ENCODE measurements around the gene WDR27. TPM values are rescaled to one million over a fixed set of nuclear protein-coding genes. Genes with fewer than 3 reads are reported as not detected.

WDR27 gene
- total and polyA plus RNA-seq, 11 donors = 2.2 to 12.3 (median 5.7) TPM

GRCh38 chr6:169620171-169621130 is 81.4 kb downstream of the WDR27 start:
- no peak for ATAC-seq
- Histone ChIP-seq H3K4me1 (no peaks in the 10 kb centered on the region), H3K9me3 (peaks cover 0 to 6% (median 0%) of the 10 kb centered on the region in 12 donors), H3K36me3 (peaks cover 0 to 5% (median 0%) of the 10 kb centered on the region in 9 donors), H3K27me3 (no peaks in the 10 kb centered on the region), H3K27ac (no peak overlapping the region), H3K4me3 (no peak overlapping the region)
- DNase-seq = no peak
- TF ChIP-seq, protein P1, sequence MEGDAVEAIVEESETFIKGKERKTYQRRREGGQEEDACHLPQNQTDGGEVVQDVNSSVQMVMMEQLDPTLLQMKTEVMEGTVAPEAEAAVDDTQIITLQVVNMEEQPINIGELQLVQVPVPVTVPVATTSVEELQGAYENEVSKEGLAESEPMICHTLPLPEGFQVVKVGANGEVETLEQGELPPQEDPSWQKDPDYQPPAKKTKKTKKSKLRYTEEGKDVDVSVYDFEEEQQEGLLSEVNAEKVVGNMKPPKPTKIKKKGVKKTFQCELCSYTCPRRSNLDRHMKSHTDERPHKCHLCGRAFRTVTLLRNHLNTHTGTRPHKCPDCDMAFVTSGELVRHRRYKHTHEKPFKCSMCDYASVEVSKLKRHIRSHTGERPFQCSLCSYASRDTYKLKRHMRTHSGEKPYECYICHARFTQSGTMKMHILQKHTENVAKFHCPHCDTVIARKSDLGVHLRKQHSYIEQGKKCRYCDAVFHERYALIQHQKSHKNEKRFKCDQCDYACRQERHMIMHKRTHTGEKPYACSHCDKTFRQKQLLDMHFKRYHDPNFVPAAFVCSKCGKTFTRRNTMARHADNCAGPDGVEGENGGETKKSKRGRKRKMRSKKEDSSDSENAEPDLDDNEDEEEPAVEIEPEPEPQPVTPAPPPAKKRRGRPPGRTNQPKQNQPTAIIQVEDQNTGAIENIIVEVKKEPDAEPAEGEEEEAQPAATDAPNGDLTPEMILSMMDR (IDR thresholded peaks at IDR 0.05) = no peak
- no peak for TF ChIP-seq POLR2A (IDR thresholded peaks at IDR 0.05)
- WGBS, 4 donors = 85 to 90% (median 88%) methylated on average over 10 of the region's 10 CpGs
- intact Hi-C loops (cut with DNase I) = no loop called here

- Histone ChIP-seq H3K4me1 (no peaks in the 10 kb centered on the region), H3K9me3 (peaks cover 0 to 6% (median 0%) of the 10 kb centered on the region in 12 donors), H3K27ac (no peak overlapping the region), H3K4me3 (no peak overlapping the region), H3K27me3 (no peaks in the 10 kb centered on the region), H3K36me3 (peaks cover 0 to 5% (median 0%) of the 10 kb centered on the region in 9 donors)
- WGBS, 4 donors = 89 to 94% (median 91%) methylated on average over 1 of the region's 1 CpG
- TF ChIP-seq POLR2A (IDR thresholded peaks at IDR 0.05) = no peak
- TF ChIP-seq, protein P1 (IDR thresholded peaks at IDR 0.05) = no peak
- ATAC-seq (no peak), DNase-seq (no peak)
- intact Hi-C loops (cut with DNase I) = no loop called here
Observed at GRCh38 chr6:169619650-169620049, 82.2 kb downstream of the WDR27 start.

DNA sequence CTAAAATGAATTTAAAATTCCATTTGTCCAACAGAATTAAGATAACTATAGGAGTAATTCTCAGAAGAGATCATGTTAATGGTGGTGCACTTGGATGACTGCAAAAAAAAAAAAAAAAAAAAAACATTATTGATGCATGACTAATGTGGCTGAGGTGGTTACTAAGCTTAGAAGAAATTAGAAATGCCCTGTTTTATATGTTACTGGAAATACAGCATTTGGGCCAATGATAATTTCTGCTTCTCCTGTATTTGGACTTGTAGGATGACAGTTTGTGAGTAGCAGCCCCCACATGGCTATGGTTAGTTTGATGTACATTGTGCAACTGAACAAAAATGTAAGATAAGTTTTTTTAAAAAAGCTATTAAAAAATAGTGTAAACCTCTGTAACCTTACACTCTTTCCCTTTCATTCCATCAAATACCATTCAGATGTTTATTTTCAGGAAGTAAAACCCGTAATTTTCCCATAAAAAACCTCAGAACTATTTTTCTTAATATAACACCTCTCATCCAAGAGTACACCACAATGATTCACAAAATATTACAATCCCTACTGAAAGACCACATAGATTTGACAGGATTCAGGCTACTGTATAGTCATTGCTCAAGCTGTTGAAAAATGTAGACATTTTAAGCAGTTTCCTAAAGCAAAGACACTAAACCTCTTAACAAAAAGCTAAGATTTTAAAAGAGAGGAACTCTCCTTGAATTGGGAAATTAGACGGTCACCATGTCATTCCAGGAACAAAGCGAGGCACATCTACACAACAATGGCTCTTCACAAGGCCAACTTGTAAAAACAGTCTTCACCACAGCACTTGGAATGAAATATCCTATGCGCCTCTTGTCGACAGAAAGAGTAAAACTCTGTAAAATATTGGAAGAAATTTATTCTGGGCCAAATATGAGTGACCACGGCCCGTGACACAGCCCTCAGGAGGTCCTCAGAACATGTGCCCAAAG is 83.0 kb downstream of the WDR27 start:
- no peak for TF ChIP-seq POLR2A (IDR thresholded peaks at IDR 0.05)
- TF ChIP-seq, protein P1 (IDR thresholded peaks at IDR 0.05) = no peak
- H3K36me3 ChIP-seq = no peaks in the 10 kb centered on the region
- no peak overlapping the region for H3K4me3 ChIP-seq
- H3K27me3 ChIP-seq = no peaks in the 10 kb centered on the region
- DNase-seq (no peak), ATAC-seq (no peak)
- WGBS, 4 donors = 86 to 88% (median 87%) methylated on average over 7 of the region's 7 CpGs
- H3K27ac ChIP-seq = no peak overlapping the region
- intact Hi-C loops (cut with DNase I) = no loop called here
- H3K9me3 ChIP-seq = peaks cover 0 to 6% (median 0%) of the 10 kb centered on the region in 12 donors
- no peaks in the 10 kb centered on the region for H3K4me1 ChIP-seq

Data from heart left ventricle (tissue), 16 donors.